Measurements from ENCODE around the gene DDX56. TPM values are rescaled to one million over a fixed set of nuclear protein-coding genes. Genes with fewer than 3 reads are reported as not detected.

The DDX56 gene
- polyA plus RNA-seq, 3 donors = 32.2 to 69.3 (median 33.9) TPM

GRCh38 chr7:44522315-44522714 lies 51.4 kb downstream of the DDX56 start:
- Histone ChIP-seq H3K27me3 (ENCODE audit: control insufficient read depth in 2 of 2, insufficient read depth in 2 of 2, low read length in 2 of 2) (no peaks in the 10 kb centered on the region), H3K9ac (ENCODE audit: insufficient read depth, low read length, poor library complexity, severe bottlenecking) (no peak overlapping the region), H3K4me2 (replicated peaks; ENCODE audit: extremely low read depth, low read length, poor library complexity, severe bottlenecking) (no peak overlapping the region), H3K9me3 (replicated peaks in 1 of 2; ENCODE audit: control insufficient read depth in 1 of 2, insufficient read depth in 1 of 2, low read length in 2 of 2) (peaks cover 5 to 25% of the 10 kb centered on the region in 2 donors), H4K20me1 (ENCODE audit: insufficient read depth, low read length) (no peaks in the 10 kb centered on the region), H3K36me3 (replicated peaks in 1 of 2; ENCODE audit: control insufficient read depth in 1 of 2, insufficient read depth in 2 of 2, low read length in 2 of 2) (no peaks in the 10 kb centered on the region), H3K4me1 (ENCODE audit: control insufficient read depth in 1 of 2, insufficient read depth in 2 of 2, low read length in 2 of 2) (no peaks in the 10 kb centered on the region), H3K79me2 (ENCODE audit: insufficient read depth, low read length) (no peaks in the 10 kb centered on the region), H3K4me3 (replicated peaks in 1 of 3; ENCODE audit: low read depth in 2 of 3, low read length in 3 of 3) (no peak overlapping the region), H2AFZ (ENCODE audit: insufficient read depth, low read depth, low read length, poor library complexity, severe bottlenecking) (no peak overlapping the region), H3K27ac (ENCODE audit: low read depth in 1 of 2, low read length in 2 of 2) (no peak overlapping the region)
- Mint-ChIP-seq H3K27me3 (ENCODE audit: low read depth in 3 of 3) (peaks cover 2 to 5% (median 3%) of the 10 kb centered on the region in 3 donors), H3K4me3 (no peak overlapping the region), H3K27ac (peak overlapping the region in 1 of 7 donors; percentile 38), H3K36me3 (no peaks in the 10 kb centered on the region), H3K4me1 (no peaks in the 10 kb centered on the region), H3K9me3 (peaks cover 13 to 32% (median 26%) of the 10 kb centered on the region in 7 donors)
- WGBS (ENCODE audit: insufficient coverage) = 89% methylated on average over 2 of the region's 3 CpGs
- no peak for TF ChIP-seq CTCF (IDR thresholded peaks at IDR 0.05)
- DNase-seq = no peak
- intact Hi-C loops (cut with micrococcal nuclease) = no loop called here

- Histone ChIP-seq H3K27me3 (ENCODE audit: control insufficient read depth in 2 of 2, insufficient read depth in 2 of 2, low read length in 2 of 2) (no peaks in the 10 kb centered on the region), H3K9me3 (replicated peaks in 1 of 2; ENCODE audit: control insufficient read depth in 1 of 2, insufficient read depth in 1 of 2, low read length in 2 of 2) (peaks cover 5 to 18% of the 10 kb centered on the region in 2 donors), H3K9ac (ENCODE audit: insufficient read depth, low read length, poor library complexity, severe bottlenecking) (no peak overlapping the region), H3K4me1 (ENCODE audit: control insufficient read depth in 1 of 2, insufficient read depth in 2 of 2, low read length in 2 of 2) (no peaks in the 10 kb centered on the region), H3K4me3 (replicated peaks in 1 of 3; ENCODE audit: low read depth in 2 of 3, low read length in 3 of 3) (no peak overlapping the region), H3K27ac (ENCODE audit: low read depth in 1 of 2, low read length in 2 of 2) (no peak overlapping the region), H3K36me3 (replicated peaks in 1 of 2; ENCODE audit: control insufficient read depth in 1 of 2, insufficient read depth in 2 of 2, low read length in 2 of 2) (no peaks in the 10 kb centered on the region), H2AFZ (ENCODE audit: insufficient read depth, low read depth, low read length, poor library complexity, severe bottlenecking) (no peak overlapping the region), H3K4me2 (replicated peaks; ENCODE audit: extremely low read depth, low read length, poor library complexity, severe bottlenecking) (no peak overlapping the region), H3K79me2 (ENCODE audit: insufficient read depth, low read length) (no peaks in the 10 kb centered on the region), H4K20me1 (ENCODE audit: insufficient read depth, low read length) (no peaks in the 10 kb centered on the region)
- no peak for DNase-seq
- Mint-ChIP-seq H3K36me3 (no peaks in the 10 kb centered on the region), H3K27ac (peak overlapping the region in 1 of 7 donors; percentile 38), H3K9me3 (peaks cover 10 to 24% (median 20%) of the 10 kb centered on the region in 7 donors), H3K27me3 (ENCODE audit: low read depth in 3 of 3) (peaks cover 2 to 3% (median 3%) of the 10 kb centered on the region in 3 donors), H3K4me3 (no peak overlapping the region), H3K4me1 (no peaks in the 10 kb centered on the region)
- 97% methylated on average over 13 of the region's 15 CpGs for WGBS (ENCODE audit: insufficient coverage)
- intact Hi-C loops (cut with micrococcal nuclease) = no loop called here
- TF ChIP-seq CTCF (IDR thresholded peaks at IDR 0.05) = no peak
Observed at GRCh38 chr7:44521347-44522095, 52.2 kb downstream of the DDX56 start.

Measured in CD14-positive monocyte (primary cell).